ENCODE measurements around the gene PRKN.

DNA sequence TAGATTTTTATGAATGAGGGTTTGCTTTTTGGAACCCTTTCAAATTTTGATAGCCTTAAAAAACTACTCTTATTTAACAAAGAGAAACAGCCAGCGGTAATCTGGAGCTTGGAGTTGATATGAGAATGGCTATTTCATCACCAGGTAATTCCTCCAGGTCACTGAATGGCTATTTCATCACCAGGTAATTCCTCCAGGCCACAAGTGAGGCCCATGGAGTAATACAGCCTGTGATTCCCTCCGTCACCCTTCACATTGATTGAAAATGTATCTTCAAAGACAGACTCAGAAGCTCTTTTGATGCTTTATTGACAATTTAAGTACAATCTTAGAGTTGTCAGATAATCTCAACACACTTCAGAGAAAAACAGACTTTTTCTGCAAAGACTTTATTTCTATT is 1380.4 kb downstream of the PRKN start:
- TF ChIP-seq CTCF (IDR thresholded peaks at IDR 0.05) (no peak), POLR2A (IDR thresholded peaks at IDR 0.05) (no peak)
